ENCODE results near the gene LSAMP.

DNA sequence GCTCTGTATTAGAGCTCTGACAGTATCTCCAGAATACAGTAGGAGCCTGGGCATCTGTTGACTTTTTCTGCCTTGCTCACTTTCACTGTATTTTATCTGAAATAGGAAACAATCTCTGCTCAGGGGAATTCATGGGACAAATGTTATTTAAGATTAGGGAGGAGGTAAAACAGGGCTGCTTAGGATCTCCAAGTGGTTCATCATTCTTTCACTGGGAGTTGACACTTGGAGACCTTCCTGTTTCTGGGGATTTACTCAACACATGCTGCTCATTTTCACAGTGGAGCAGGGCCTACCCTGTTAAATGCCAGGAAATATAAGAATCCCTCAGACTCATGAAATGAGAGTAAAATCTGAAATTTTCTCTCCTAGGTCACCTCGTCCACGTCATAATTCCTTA, 636.5 kb downstream of the LSAMP start:
- no peak for TF ChIP-seq POLR2A (IDR thresholded peaks at IDR 0.05)
- TF ChIP-seq CTCF (IDR thresholded peaks at IDR 0.05), result no peak
